Measurements from ENCODE around the gene SLC8B1. TPM values are rescaled to one million over a fixed set of nuclear protein-coding genes. Genes with fewer than 3 reads are reported as not detected.

Gene SLC8B1
- total RNA-seq, 1 experiment from 2014 or later, result 12.8 TPM

Other genes starting within 250 kb of the SLC8B1 start
- not detected in 2 replicates for gene RASAL1, start 199.3 kb downstream of the SLC8B1 start, total RNA-seq (2014; rRNA removed; shearing (Covaris generic))
- not detected in 2 replicates for gene CFAP73, start 185.4 kb downstream of the SLC8B1 start, total RNA-seq (2014; rRNA removed; shearing (Covaris generic))
- gene DDX54, start 149.6 kb downstream of the SLC8B1 start, total RNA-seq (2014; rRNA removed; shearing (Covaris generic)), result 21.3 and 43.1 TPM in 2 replicates
- 28.8 and 47.2 TPM in 2 replicates for gene RITA1, start 149.4 kb downstream of the SLC8B1 start, total RNA-seq (2014; rRNA removed; shearing (Covaris generic))
- 7.7 and 13.5 TPM in 2 replicates for gene TPCN1, start 113.6 kb downstream of the SLC8B1 start, total RNA-seq (2014; rRNA removed; shearing (Covaris generic))
- gene PLBD2, start 23.5 kb upstream of the SLC8B1 start, total RNA-seq (2014; rRNA removed; shearing (Covaris generic)), result 14.3 and 22.8 TPM in 2 replicates
- 0.05 and 0.10 TPM in 2 replicates for gene SDS, start 68.8 kb upstream of the SLC8B1 start, total RNA-seq (2014; rRNA removed; shearing (Covaris generic))
- 4.2 and 6.7 TPM in 2 replicates for gene SDSL, start 87.3 kb upstream of the SLC8B1 start, total RNA-seq (2014; rRNA removed; shearing (Covaris generic))
- 0.02 TPM in 1 of 2 replicates, not detected in the other for gene LHX5, start 136.8 kb upstream of the SLC8B1 start, total RNA-seq (2014; rRNA removed; shearing (Covaris generic))

All from M059J (cell line).